Measurements from ENCODE around the gene HIVEP1.

Gene HIVEP1

DNA sequence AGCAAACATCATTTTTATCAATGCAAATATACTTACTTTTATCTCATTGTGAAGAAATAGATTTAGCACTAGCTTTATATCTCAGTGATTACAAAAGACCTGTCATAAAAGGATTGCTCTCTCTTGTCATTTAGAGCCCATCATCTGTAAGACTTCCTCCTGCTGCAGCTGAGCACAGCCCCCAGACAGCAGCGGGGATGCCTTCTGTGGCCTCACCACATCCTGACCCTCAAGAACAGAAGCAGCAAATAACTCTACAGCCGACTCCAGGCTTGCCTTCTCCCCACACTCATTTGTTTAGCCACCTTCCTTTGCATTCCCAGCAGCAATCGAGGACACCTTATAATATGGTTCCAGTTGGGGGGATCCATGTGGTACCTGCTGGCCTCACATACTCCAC is 151.0 kb downstream of the HIVEP1 start:
- Mint-ChIP-seq H3K9me3 (no peaks in the 10 kb centered on the region), H3K27ac (peak overlapping the region; percentile 83), H3K4me3 (no peak overlapping the region), H3K4me1 (peaks cover 6% of the 10 kb centered on the region), H3K36me3 (ENCODE audit: low read depth) (peaks cover 65% of the 10 kb centered on the region), H3K27me3 (ENCODE audit: low read depth, poor library complexity) (no peaks in the 10 kb centered on the region)
- TF ChIP-seq, protein P1, sequence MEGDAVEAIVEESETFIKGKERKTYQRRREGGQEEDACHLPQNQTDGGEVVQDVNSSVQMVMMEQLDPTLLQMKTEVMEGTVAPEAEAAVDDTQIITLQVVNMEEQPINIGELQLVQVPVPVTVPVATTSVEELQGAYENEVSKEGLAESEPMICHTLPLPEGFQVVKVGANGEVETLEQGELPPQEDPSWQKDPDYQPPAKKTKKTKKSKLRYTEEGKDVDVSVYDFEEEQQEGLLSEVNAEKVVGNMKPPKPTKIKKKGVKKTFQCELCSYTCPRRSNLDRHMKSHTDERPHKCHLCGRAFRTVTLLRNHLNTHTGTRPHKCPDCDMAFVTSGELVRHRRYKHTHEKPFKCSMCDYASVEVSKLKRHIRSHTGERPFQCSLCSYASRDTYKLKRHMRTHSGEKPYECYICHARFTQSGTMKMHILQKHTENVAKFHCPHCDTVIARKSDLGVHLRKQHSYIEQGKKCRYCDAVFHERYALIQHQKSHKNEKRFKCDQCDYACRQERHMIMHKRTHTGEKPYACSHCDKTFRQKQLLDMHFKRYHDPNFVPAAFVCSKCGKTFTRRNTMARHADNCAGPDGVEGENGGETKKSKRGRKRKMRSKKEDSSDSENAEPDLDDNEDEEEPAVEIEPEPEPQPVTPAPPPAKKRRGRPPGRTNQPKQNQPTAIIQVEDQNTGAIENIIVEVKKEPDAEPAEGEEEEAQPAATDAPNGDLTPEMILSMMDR (IDR thresholded peaks at IDR 0.05) = no peak
- no peak for DNase-seq

DNA sequence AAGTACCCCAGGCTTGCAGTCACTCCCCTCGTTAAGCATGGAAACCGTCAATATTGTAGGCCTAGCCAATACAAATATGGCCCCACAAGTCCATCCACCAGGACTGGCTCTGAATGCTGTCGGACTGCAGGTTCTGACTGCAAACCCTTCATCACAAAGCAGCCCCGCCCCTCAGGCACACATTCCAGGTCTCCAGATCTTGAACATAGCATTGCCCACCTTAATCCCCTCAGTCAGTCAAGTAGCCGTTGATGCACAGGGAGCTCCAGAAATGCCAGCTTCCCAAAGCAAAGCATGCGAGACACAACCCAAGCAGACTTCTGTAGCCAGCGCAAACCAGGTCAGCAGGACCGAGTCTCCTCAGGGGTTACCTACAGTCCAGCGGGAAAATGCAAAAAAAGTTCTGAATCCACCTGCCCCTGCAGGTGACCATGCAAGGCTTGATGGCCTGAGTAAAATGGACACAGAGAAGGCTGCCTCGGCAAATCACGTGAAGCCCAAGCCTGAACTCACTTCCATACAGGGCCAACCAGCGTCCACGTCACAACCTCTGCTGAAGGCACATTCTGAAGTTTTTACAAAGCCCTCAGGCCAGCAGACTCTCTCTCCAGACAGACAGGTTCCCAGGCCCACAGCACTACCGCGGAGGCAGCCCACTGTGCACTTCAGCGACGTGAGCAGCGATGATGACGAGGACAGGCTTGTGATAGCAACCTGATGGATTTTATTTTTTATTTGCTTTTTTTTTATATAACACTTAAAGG is 151.8 kb downstream of the HIVEP1 start:
- Mint-ChIP-seq H3K9me3 (no peaks in the 10 kb centered on the region), H3K27ac (peak overlapping the region; percentile 53), H3K4me1 (no peaks in the 10 kb centered on the region), H3K4me3 (no peak overlapping the region), H3K36me3 (ENCODE audit: low read depth) (peaks cover 57% of the 10 kb centered on the region), H3K27me3 (ENCODE audit: low read depth, poor library complexity) (no peaks in the 10 kb centered on the region)
- no peak for DNase-seq
- TF ChIP-seq, protein P1 (IDR thresholded peaks at IDR 0.05) = no peak

DNA sequence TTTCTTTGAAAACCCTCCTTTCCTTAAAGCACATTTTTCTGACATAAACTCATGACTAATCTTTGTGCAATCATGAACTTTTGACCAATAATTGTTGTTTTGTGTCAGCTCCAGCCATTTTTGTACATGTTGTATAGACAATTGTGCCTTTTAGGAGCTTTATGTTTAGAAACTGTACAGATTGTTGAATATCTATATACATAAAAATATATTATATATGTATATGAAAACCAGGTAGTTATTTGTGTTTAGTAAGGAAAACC is 152.3 kb downstream of the HIVEP1 start:
- DNase-seq = no peak
- H3K4me1 Mint-ChIP-seq = no peaks in the 10 kb centered on the region
- TF ChIP-seq, protein P1 (IDR thresholded peaks at IDR 0.05) = no peak
- no peak overlapping the region for H3K27ac Mint-ChIP-seq
- H3K27me3 Mint-ChIP-seq (ENCODE audit: low read depth, poor library complexity) = no peaks in the 10 kb centered on the region
- no peaks in the 10 kb centered on the region for H3K9me3 Mint-ChIP-seq
- peaks cover 52% of the 10 kb centered on the region for H3K36me3 Mint-ChIP-seq (ENCODE audit: low read depth)
- no peak overlapping the region for H3K4me3 Mint-ChIP-seq

DNA sequence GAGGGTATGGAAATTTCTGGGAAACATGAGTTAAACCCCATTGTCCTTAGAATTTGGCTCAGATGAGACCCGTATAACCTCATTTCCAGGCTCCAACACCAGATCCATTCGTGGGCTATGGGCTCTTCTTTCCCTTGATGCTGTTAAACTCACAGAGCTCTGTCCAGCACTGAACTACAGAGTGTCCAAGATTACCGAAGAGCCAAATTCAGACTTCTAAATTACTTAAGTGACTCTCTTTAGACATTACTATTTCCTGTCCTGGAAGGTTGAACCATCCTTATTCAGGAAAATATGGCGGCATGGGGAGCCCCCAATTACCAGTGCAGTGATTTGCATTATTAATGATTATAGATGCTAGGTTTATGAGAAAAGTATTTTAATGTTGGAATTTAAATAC is 153.2 kb downstream of the HIVEP1 start:
- TF ChIP-seq, protein P1 (IDR thresholded peaks at IDR 0.05) = no peak
- Mint-ChIP-seq H3K36me3 (ENCODE audit: low read depth) (peaks cover 46% of the 10 kb centered on the region), H3K27ac (no peak overlapping the region), H3K4me3 (no peak overlapping the region), H3K9me3 (no peaks in the 10 kb centered on the region), H3K4me1 (no peaks in the 10 kb centered on the region), H3K27me3 (ENCODE audit: low read depth, poor library complexity) (no peaks in the 10 kb centered on the region)
- no peak for DNase-seq

DNA sequence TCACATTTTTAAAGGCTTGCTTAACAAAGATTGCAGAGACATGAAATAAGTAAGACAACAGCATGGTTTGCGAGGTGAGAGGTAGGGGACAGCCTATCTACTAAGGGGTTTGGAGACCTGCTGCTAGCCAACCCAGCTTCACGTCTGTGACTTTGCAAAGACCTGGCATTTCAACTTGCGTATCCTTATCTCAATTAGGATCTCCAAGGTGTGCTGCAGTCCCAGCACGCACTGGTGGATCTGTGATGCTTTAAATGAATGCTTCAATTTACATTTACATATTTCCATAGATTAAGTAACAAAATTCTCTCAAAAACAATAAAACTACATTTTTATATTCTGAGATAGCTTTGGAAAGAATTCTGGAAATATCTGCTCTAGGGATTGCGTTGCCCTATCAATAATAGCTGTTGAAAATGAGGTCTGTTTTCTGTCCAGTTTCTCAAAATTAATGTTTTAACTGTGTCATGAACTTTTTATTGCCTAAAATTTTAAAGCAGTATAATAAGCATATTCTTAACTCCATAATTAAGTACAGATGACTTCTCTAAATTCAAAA is 153.7 kb downstream of the HIVEP1 start:
- TF ChIP-seq, protein P1 (IDR thresholded peaks at IDR 0.05) = no peak
- peaks cover 41% of the 10 kb centered on the region for H3K36me3 Mint-ChIP-seq (ENCODE audit: low read depth)

DNA sequence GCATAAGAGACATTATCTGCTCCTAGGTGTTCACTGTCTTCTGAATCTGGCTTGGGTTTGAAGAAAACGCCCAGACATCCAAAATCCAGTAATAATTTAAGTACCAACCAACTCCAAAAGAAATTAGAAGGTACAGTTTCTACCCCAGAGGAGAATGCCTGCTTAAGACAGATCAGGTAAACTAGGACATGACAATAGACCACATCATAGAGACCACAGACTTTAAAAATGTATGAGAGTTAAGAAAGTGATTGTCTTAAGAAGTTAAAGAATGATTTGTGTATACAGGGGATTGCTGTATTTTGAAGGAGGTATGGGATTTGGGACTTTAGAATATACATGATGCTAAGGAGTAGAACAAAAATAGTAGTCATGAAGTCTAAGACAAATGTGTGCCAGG is 157.3 kb downstream of the HIVEP1 start:
- Mint-ChIP-seq H3K27me3 (ENCODE audit: low read depth, poor library complexity) (no peaks in the 10 kb centered on the region), H3K4me3 (no peak overlapping the region), H3K4me1 (peaks cover 15% of the 10 kb centered on the region), H3K27ac (no peak overlapping the region), H3K9me3 (no peaks in the 10 kb centered on the region), H3K36me3 (ENCODE audit: low read depth) (peaks cover 5% of the 10 kb centered on the region)
- TF ChIP-seq, protein P1 (IDR thresholded peaks at IDR 0.05) = no peak
- DNase-seq = no peak

More for the DNA sequence above, 153.7 kb downstream of the HIVEP1 start:
- no peaks in the 10 kb centered on the region for H3K9me3 Mint-ChIP-seq
- no peak overlapping the region for H3K27ac Mint-ChIP-seq
- no peak for DNase-seq
- H3K4me1 Mint-ChIP-seq = no peaks in the 10 kb centered on the region
- H3K27me3 Mint-ChIP-seq (ENCODE audit: low read depth, poor library complexity) = no peaks in the 10 kb centered on the region
- no peak overlapping the region for H3K4me3 Mint-ChIP-seq
